ENCODE data around the gene RPS6KA5. TPM values are rescaled to one million over a fixed set of nuclear protein-coding genes. Genes with fewer than 3 reads are reported as not detected.
"Not testable (repeated sequence)": the region's sequence is repeated elsewhere in the genome, so short reads cannot be mapped to it uniquely, and the experiment has no call there.

Gene RPS6KA5
- total RNA-seq, 1 donor from 2014 or later: 0.21 TPM

DNA sequence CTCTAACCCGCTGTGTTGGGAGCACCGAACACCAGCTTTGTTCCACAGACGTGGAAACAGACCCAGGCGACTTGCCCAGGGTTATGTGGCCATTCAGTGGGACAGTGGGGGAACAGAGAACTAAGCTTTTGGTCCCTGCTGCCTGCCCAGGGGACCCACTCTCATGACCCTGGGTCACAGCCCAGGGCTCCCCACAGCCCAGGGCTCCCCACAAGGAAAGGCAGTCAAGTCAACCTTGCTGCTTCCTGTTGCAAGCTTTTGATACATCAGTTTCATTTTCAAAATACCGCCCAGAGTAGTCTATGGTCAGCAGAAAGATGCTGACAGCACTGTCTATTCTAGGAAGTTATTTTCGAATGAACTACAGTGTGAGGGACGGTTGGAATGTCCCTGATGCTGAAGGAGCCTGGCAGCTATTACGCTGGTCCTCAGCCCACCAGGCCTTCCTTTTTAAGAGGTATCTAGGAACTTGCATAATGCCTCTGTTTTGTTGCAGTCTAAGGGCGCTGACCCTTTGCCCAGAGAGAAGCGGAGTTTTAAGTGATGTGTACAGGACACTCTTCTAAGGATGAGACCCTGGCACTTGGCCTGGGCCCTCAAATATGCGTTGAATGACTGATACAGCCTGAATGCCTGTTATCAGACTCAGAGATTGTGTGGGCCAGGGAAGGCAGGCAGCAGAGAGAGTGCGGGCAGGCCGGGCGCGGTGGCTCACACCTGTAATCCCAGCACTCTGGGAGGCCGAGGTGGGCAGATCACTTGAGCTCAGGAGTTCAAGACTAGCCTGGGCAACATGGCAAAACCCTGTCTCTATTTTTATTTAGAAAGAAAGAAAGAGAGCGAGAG is 231.6 kb downstream of the RPS6KA5 start:
- H3K27me3 ChIP-seq: no peaks in the 10 kb centered on the region
- TF ChIP-seq, protein P1, sequence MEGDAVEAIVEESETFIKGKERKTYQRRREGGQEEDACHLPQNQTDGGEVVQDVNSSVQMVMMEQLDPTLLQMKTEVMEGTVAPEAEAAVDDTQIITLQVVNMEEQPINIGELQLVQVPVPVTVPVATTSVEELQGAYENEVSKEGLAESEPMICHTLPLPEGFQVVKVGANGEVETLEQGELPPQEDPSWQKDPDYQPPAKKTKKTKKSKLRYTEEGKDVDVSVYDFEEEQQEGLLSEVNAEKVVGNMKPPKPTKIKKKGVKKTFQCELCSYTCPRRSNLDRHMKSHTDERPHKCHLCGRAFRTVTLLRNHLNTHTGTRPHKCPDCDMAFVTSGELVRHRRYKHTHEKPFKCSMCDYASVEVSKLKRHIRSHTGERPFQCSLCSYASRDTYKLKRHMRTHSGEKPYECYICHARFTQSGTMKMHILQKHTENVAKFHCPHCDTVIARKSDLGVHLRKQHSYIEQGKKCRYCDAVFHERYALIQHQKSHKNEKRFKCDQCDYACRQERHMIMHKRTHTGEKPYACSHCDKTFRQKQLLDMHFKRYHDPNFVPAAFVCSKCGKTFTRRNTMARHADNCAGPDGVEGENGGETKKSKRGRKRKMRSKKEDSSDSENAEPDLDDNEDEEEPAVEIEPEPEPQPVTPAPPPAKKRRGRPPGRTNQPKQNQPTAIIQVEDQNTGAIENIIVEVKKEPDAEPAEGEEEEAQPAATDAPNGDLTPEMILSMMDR (IDR thresholded peaks at IDR 0.05): no peak
- DNase-seq (ENCODE audit: low spot score in 2 of 2): no peak
- H3K36me3 ChIP-seq: no peaks in the 10 kb centered on the region
- H3K4me1 ChIP-seq: peaks cover 4 to 5% of the 10 kb centered on the region in 2 donors
- intact Hi-C loops (cut with DNase I): loop anchor here (1.0 to 10.0 kb wide), 5 partner anchors 13 to 686 kb away; partner anchors contain the start of genes CALM1, PPP4R3A, RPS6KA5 and TTC7B
- H3K4me3 ChIP-seq: peak overlapping the region; percentile 35 to 66
- peak overlapping the region; percentile 58 to 82 for H3K27ac ChIP-seq
- peaks cover 2 to 3% of the 10 kb centered on the region in 2 donors for H3K9me3 ChIP-seq

DNA sequence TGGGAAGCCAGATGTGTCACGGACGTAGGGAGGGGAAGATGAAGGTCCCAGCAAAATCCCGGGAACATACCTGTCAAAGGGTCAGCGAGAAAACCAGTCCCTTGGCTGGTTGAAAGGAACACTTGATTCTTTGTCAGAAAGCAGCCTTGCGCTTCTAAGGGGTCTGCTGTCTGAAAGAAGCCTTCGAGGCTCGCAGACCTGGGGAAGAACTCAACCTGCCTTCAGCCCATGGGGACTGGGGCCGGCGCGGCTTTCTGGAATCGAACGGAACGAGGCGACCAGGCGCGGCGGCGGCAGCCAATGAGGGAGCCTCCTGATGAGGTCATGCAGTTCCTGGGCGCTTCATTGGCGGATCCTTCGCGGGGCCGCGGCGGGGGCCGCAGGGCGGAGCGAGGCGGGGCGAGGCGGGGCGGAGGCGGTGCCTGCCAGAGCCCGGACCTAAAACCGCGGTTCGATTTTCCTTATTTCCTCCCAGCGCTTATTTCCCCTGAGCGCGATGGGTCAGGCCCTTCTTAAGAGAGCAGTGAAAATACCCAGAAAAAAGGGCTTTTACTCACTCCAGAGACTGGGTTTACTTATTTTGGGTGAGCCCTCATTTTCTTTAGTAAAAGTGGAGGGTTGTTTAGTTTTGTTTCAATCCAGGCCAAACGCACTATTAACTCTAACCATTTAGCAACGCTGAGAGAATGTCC is 232.4 kb downstream of the RPS6KA5 start:
- Histone ChIP-seq H3K27me3 (no peaks in the 10 kb centered on the region), H3K4me1 (peaks cover 4 to 5% of the 10 kb centered on the region in 2 donors), H3K4me3 (peak overlapping the region; percentile 35 to 66), H3K36me3 (no peaks in the 10 kb centered on the region), H3K27ac (peak overlapping the region; percentile 58 to 82), H3K9me3 (peaks cover 8 to 10% of the 10 kb centered on the region in 2 donors)
- peak; percentile 76 to 96 for DNase-seq (ENCODE audit: low spot score in 2 of 2)
- TF ChIP-seq, protein P1 (IDR thresholded peaks at IDR 0.05): no peak
- intact Hi-C loops (cut with DNase I): loop anchor here (1.0 to 10.0 kb wide), 5 partner anchors 12 to 687 kb away; partner anchors contain the start of genes CALM1, PPP4R3A, RPS6KA5 and TTC7B

DNA sequence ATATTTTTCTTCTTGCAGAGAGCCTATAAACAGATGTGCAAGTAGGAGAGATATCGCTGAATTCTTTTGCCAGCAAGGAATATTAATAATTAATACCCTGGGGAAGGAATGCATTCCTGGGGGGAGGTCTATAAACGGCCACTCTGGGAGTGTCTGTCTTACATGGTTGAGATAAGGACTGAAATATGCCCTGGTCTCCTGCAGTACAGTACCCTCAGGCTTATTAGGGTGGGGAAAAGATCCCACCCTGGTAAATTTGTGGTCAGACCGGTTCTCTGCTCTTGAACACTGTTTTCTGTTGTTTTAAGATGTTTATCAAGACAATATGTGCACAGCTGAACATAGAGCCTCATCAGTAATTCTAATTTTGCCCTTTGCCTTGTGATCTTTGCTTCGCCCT is 236.9 kb downstream of the RPS6KA5 start:
- H3K27ac ChIP-seq; H3K4me3 ChIP-seq; H3K4me1 ChIP-seq; H3K36me3 ChIP-seq; DNase-seq (ENCODE audit: low spot score in 2 of 2); H3K27me3 ChIP-seq: not testable (repeated sequence)
- intact Hi-C loops (cut with DNase I): loop anchor here (10.0 kb wide), 1 partner anchor 691 kb away; the partner anchor contains the start of gene PPP4R3A
- H3K9me3 ChIP-seq: peaks cover 8 to 10% of the 10 kb centered on the region in 2 donors

DNA sequence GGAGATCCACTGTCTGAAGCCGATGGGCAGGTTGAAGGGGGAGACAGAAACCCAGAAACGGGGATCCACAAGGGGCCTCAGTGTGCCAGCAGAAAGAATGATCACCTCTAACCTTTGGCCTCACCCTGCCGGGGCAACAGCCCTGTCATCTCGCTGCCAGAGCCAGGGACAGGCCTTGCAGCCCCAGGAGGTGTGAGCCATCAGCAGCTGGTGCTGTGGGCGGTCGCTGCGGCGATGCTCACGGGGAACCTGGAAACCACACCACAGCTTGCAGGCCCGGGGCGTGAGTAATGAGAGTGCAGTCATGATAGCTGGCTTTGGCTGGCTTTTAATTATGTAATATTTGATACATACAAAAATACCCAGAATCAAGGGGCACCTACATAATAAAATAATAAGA is 239.5 kb downstream of the RPS6KA5 start:
- Histone ChIP-seq H3K4me3 (no peak overlapping the region), H3K4me1 (no peaks in the 10 kb centered on the region), H3K27ac (no peak overlapping the region), H3K27me3 (no peaks in the 10 kb centered on the region), H3K36me3 (no peaks in the 10 kb centered on the region), H3K9me3 (peaks cover 8 to 10% of the 10 kb centered on the region in 2 donors)
- TF ChIP-seq, protein P1 (IDR thresholded peaks at IDR 0.05): no peak
- intact Hi-C loops (cut with DNase I): loop anchor here (10.0 kb wide), 1 partner anchor 694 kb away; the partner anchor contains the start of gene PPP4R3A
- DNase-seq (ENCODE audit: low spot score in 2 of 2): no peak

DNA sequence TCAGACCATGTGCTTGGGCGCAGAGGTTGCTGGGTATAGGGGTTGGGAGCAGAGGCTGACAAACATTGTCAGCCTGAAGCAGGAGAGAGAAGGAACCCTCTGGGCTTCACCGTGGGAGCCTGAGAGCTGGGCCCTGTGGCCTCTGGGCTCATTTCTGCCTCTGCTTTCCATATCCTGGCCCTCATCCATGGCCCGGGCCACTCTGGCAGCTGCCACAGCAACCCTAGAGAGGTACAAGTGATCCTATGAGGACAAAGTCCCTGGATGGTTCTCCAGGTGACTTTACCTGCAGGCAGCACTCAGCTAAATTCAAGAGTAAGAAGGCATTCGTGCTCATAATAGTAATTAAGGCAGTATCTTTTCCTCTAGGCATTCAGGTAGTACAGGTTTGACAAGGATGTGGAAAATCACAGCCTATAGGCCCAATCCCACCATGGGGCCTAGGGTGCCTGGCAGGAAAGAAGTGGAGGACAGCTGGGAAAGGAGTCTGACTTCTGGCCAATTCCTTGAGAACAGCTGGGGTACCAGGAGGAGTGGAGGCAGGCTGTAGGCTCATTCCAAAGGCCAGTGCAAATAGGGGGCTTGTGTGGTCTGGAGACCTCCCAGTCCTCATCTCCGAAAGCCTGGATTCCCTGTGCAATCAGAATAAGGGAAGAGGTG is 240.6 kb downstream of the RPS6KA5 start:
- no peaks in the 10 kb centered on the region for H3K36me3 ChIP-seq
- no peak overlapping the region for H3K27ac ChIP-seq
- no peak overlapping the region for H3K4me3 ChIP-seq
- H3K9me3 ChIP-seq: peaks cover 8 to 10% of the 10 kb centered on the region in 2 donors
- no peak for DNase-seq (ENCODE audit: low spot score in 2 of 2)
- H3K27me3 ChIP-seq: no peaks in the 10 kb centered on the region
- TF ChIP-seq, protein P1 (IDR thresholded peaks at IDR 0.05): no peak
- intact Hi-C loops (cut with DNase I): loop anchor here (5.0 to 10.0 kb wide), 4 partner anchors 123 to 695 kb away; partner anchors contain the start of genes NRDE2 and PPP4R3A
- no peaks in the 10 kb centered on the region for H3K4me1 ChIP-seq

Measured in ascending aorta (tissue), 2 donors.